B cell (primary cell): ENCODE results near the gene VOPP1. TPM values are rescaled to one million over a fixed set of nuclear protein-coding genes. Genes with fewer than 3 reads are reported as not detected.
A peak's percentile ranks its signal among the peaks of the same experiment; 100 is the strongest.

Source experiments
- ATAC-seq: fragments of 200-7000 bp; cut with Tn5 transposase; one replicate; pipeline ENCODE4 v1.10.0; 2021; ENCODE audit warnings: low read depth, mild to moderate bottlenecking, moderate number of reproducible peaks, moderate library complexity
- CTCF ChIA-PET: fragments of 350-600 bp; sonication (Branson Sonifier 250); formaldehyde crosslinking; loops from one replicate; lab custom pipeline; 2021; ENCODE audit warnings: antibody characterized with exemption, inconsistent platforms; lab: Charles Lee
- POLR2A ChIA-PET: fragments of 350-600 bp; sonication (Branson Sonifier 250); formaldehyde crosslinking; loops from one replicate; lab custom pipeline; 2021; ENCODE audit warnings: antibody characterized with exemption; lab: Charles Lee
- DNase-seq: peaks from one replicate; pipeline ENCODE4 v3.0.0; 2013
- H2AFZ ChIP-seq: 2 replicates; pipeline ENCODE4 v1.6.1; 2012; ENCODE audit warnings: mild to moderate bottlenecking, low read depth, low read length; ENCODE audit not compliant: insufficient read depth, poor library complexity, severe bottlenecking
- H3K27ac ChIP-seq, 2 donors: 1 replicate in 1 of 2; 2 replicates in 1 of 2; pipeline ENCODE4 v1.5.1; 2012 to 2013; ENCODE audit warnings: low read length in 2 of 2, mild to moderate bottlenecking in 2 of 2, moderate library complexity in 1 of 2
- H3K27me3 ChIP-seq, 4 experiments: fragments of 200-600 bp in 1 of 4; sonication (generic) in 1 of 4; replicated peaks in 1 of 4; 1 replicate in 2 of 4; 2 replicates in 2 of 4; pipeline versions ENCODE4 v1.6.1 to v1.7.0; 2013 to 2016; ENCODE audit warnings: low read length in 3 of 4, mild to moderate bottlenecking in 2 of 4, mixed read lengths in 1 of 4, moderate library complexity in 1 of 4; ENCODE audit not compliant: insufficient read depth in 4 of 4, control insufficient read depth in 3 of 4; ENCODE audit errors: control extremely low read depth in 1 of 4
- H3K36me3 ChIP-seq, 2 experiments: replicated peaks in 1 of 2; 1 replicate in 1 of 2; 2 replicates in 1 of 2; pipeline versions ENCODE4 v1.6.1 to v1.7.1; 2013; ENCODE audit warnings: low read length in 1 of 2; ENCODE audit not compliant: insufficient read depth in 2 of 2, control insufficient read depth in 1 of 2; ENCODE audit errors: control extremely low read depth in 1 of 2, extremely low read depth in 1 of 2
- H3K4me1 ChIP-seq, 2 donors: fragments of 200-600 bp in 1 of 2; sonication (generic) in 1 of 2; 1 replicate in 1 of 2; 2 replicates in 1 of 2; pipeline versions ENCODE4 v1.5.1 to v1.6.1; 2013 to 2017; ENCODE audit warnings: low read length in 2 of 2; ENCODE audit not compliant: control insufficient read depth in 2 of 2, insufficient read depth in 2 of 2
- H3K4me2 ChIP-seq: replicated peaks from 2 replicates; pipeline ENCODE3; 2012; ENCODE audit warnings: mild to moderate bottlenecking, low read depth, low read length; ENCODE audit not compliant: poor library complexity, severe bottlenecking
- H3K4me3 ChIP-seq, 5 experiments: fragments of 200-600 bp in 1 of 5; sonication (generic) in 1 of 5; 1 replicate in 3 of 5; 2 replicates in 2 of 5; pipeline versions ENCODE4 v1.5.1 to v1.7.0; 2011 to 2016; ENCODE audit warnings: low read length in 4 of 5, mild to moderate bottlenecking in 4 of 5, low read depth in 2 of 5, control low read depth in 1 of 5, moderate library complexity in 1 of 5; ENCODE audit not compliant: insufficient read depth in 1 of 5; ENCODE audit errors: control extremely low read depth in 1 of 5, extremely low read depth in 1 of 5
- H3K79me2 ChIP-seq: fragments of 200-600 bp; sonication (generic); one replicate; pipeline ENCODE4 v1.6.0; 2016; ENCODE audit warnings: low read length; ENCODE audit not compliant: control insufficient read depth, insufficient read depth
- H3K9ac ChIP-seq: fragments of 200-600 bp; sonication (generic); 2 replicates; pipeline ENCODE4 v1.6.1; 2017; ENCODE audit warnings: mild to moderate bottlenecking, low read length, moderate library complexity
- H3K9me3 ChIP-seq, 3 donors: one replicate each; pipeline versions ENCODE4 v1.6.1 to v1.7.1; 2013; ENCODE audit warnings: low read length in 2 of 3; ENCODE audit not compliant: control insufficient read depth in 2 of 3, insufficient read depth in 1 of 3; ENCODE audit errors: control extremely low read depth in 1 of 3
- H4K20me1 ChIP-seq: 2 replicates; pipeline ENCODE4 v1.6.0; 2012; ENCODE audit warnings: mild to moderate bottlenecking, low read length; ENCODE audit not compliant: insufficient read depth, control insufficient read depth, poor library complexity, severe bottlenecking
- H3K27ac Mint-ChIP-seq: one replicate; pipeline ENCODE4 v1.8.0; 2021; ENCODE audit warnings: mixed read lengths
- H3K27me3 Mint-ChIP-seq: one replicate; pipeline ENCODE4 v1.8.0; 2021; ENCODE audit warnings: mixed read lengths
- H3K4me1 Mint-ChIP-seq: one replicate; pipeline ENCODE4 v1.8.0; 2021; ENCODE audit warnings: mixed read lengths
- H3K4me3 Mint-ChIP-seq: one replicate; pipeline ENCODE4 v1.8.0; 2021; ENCODE audit warnings: mixed read lengths
- H3K9me3 Mint-ChIP-seq: one replicate; pipeline ENCODE4 v1.8.0; 2022; ENCODE audit warnings: mixed read lengths; ENCODE audit not compliant: insufficient read depth
- CTCF ChIP-seq: fragments of 200-600 bp; IDR thresholded peaks from one replicate; pipeline ENCODE4 v1.8.0; 2022; ENCODE audit warnings: antibody characterized with exemption, mild to moderate bottlenecking
- EZH2 ChIP-seq: IDR thresholded peaks from 2 replicates; pipeline ENCODE4 v1.6.1; 2012; ENCODE audit warnings: borderline replicate concordance, low read depth, mild to moderate bottlenecking, moderate library complexity, low read length; ENCODE audit not compliant: insufficient read depth, poor library complexity, severe bottlenecking
- WGBS: methylation state at CpG from one replicate; pipeline ENCODE4 v1.1.5; 2013; ENCODE audit warnings: missing lambda C conversion rate; ENCODE audit not compliant: insufficient coverage; 5-methylcytosine and 5-hydroxymethylcytosine counted together
- intact Hi-C: fragments of 100-400 bp; cut with micrococcal nuclease; formaldehyde crosslinking; loops from one replicate; pipeline ENCODE4 v1.10.0; 2022
- polyA plus RNA-seq: library from polyadenylated mRNA; depleted of rRNA; stranded (reverse); fragments of >200 nt; gene quantifications from 2 replicates; pipeline ENCODE4 v1.2.3, GENCODE V29; 2012
- total RNA-seq, 2 donors: library from RNA; stranded (reverse); fragments of 120-200 nt in 1 of 2; gene quantifications; 1 replicate in 1 of 2; 2 replicates in 1 of 2; pipeline versions ENCODE4 v1.2.3 to v1.2.4, GENCODE V29; 2013 to 2022

Gene VOPP1
- total and polyA plus RNA-seq, 2 donors (not counting 1 experiment from before 2014, with no cell fraction given): 53.2 to 256 TPM

- no peak overlapping the region for H2AFZ ChIP-seq
- H4K20me1 ChIP-seq: peaks cover 58% of the 10 kb centered on the region
- intact Hi-C loops: no loop called here
- peaks cover 95% of the 10 kb centered on the region for H3K79me2 ChIP-seq
- peaks cover 14 to 21% of the 10 kb centered on the region in 2 donors for H3K4me1 ChIP-seq
- ChIA-PET CTCF (interaction anchor here (1.1 to 1.2 kb wide), 2 partner anchors 31 to 43 kb away, joined by 4 to 5 read pairs; no protein-coding TSS in a partner anchor), POLR2A (no interaction called here)
- no peaks in the 10 kb centered on the region for H3K27me3 Mint-ChIP-seq
- H3K4me2 ChIP-seq: no peak overlapping the region
- no peak overlapping the region for H3K9ac ChIP-seq
- peaks cover 5 to 49% of the 10 kb centered on the region in 2 experiments for H3K36me3 ChIP-seq
- peak overlapping the region; percentile 51 for H3K27ac Mint-ChIP-seq
- no peaks in the 10 kb centered on the region for H3K9me3 ChIP-seq
- no peak overlapping the region for H3K4me3 Mint-ChIP-seq
- 83% methylated on average over 5 of the region's 8 CpGs for WGBS
- H3K4me3 ChIP-seq: no peak overlapping the region
- DNase-seq: no peak
- peaks cover 58% of the 10 kb centered on the region for H3K4me1 Mint-ChIP-seq
- no peaks in the 10 kb centered on the region for H3K9me3 Mint-ChIP-seq
- H3K27me3 ChIP-seq: no peaks in the 10 kb centered on the region
- peak overlapping the region in 1 of 2 donors; percentile 31 for H3K27ac ChIP-seq
- TF ChIP-seq CTCF (no peak), EZH2 (no peak)
- ATAC-seq: no peak
These were observed 69.4 kb downstream of the VOPP1 start for GRCh38 chr7:55502858-55503440.

- intact Hi-C loops: no loop called here
- peaks cover 14 to 20% of the 10 kb centered on the region in 2 donors for H3K4me1 ChIP-seq
- H3K79me2 ChIP-seq: peaks cover 91% of the 10 kb centered on the region
- H3K4me3 Mint-ChIP-seq: no peak overlapping the region
- peaks cover 65% of the 10 kb centered on the region for H4K20me1 ChIP-seq
- TF ChIP-seq CTCF (no peak), EZH2 (no peak)
- no peak overlapping the region for H3K4me3 ChIP-seq
- H3K27ac ChIP-seq: no peak overlapping the region
- DNase-seq (no peak), ATAC-seq (no peak)
- H3K27me3 ChIP-seq: no peaks in the 10 kb centered on the region
- ChIA-PET POLR2A (no interaction called here), CTCF (interaction anchor here (0.9 to 1.5 kb wide), 3 partner anchors 31 to 36 kb away, joined by 3 to 4 read pairs (median 3); no protein-coding TSS in a partner anchor)
- no peaks in the 10 kb centered on the region for H3K9me3 Mint-ChIP-seq
- H3K27me3 Mint-ChIP-seq: no peaks in the 10 kb centered on the region
- H2AFZ ChIP-seq: no peak overlapping the region
- H3K4me2 ChIP-seq: no peak overlapping the region
- peaks cover 5 to 51% of the 10 kb centered on the region in 2 experiments for H3K36me3 ChIP-seq
- H3K9me3 ChIP-seq: no peaks in the 10 kb centered on the region
- peaks cover 53% of the 10 kb centered on the region for H3K4me1 Mint-ChIP-seq
- peak overlapping the region; percentile 64 for H3K27ac Mint-ChIP-seq
- 99% methylated on average over 11 of the region's 13 CpGs for WGBS
- no peak overlapping the region for H3K9ac ChIP-seq
These were observed 70.0 kb downstream of the VOPP1 start for GRCh38 chr7:55502124-55502857.
